Testis (tissue), 5 donors: ENCODE data around the gene NIPBL. TPM values are rescaled to one million over a fixed set of nuclear protein-coding genes. Genes with fewer than 3 reads are reported as not detected.

Experiments
- DNase-seq: peaks from one replicate; pipeline ENCODE4 v3.0.0-alpha.2; 2019
- H3K27ac ChIP-seq, 2 donors: fragments of 200-600 bp; sonication (generic); one replicate each; pipeline ENCODE4 v1.5.1; 2019
- H3K27me3 ChIP-seq: fragments of 200-600 bp; sonication (generic); one replicate; pipeline ENCODE4 v1.5.1; 2019
- H3K36me3 ChIP-seq: fragments of 200-600 bp; sonication (generic); one replicate; pipeline ENCODE4 v1.5.1; 2017; ENCODE audit warnings: low read depth; ENCODE audit errors: missing control alignments
- H3K4me1 ChIP-seq: fragments of 200-600 bp; sonication (generic); one replicate; pipeline ENCODE4 v1.5.1; 2019
- H3K4me3 ChIP-seq, 2 donors: fragments of 200-600 bp; sonication (generic); one replicate each; pipeline ENCODE4 v1.5.1; 2017 to 2019
- H3K9me3 ChIP-seq: fragments of 200-600 bp; sonication (generic); one replicate; pipeline ENCODE4 v1.5.1; 2017
- CTCF ChIP-seq, 3 experiments: fragments of 450-650 bp in 2 of 3; fragments of 200-600 bp in 1 of 3; sonication (generic) in 1 of 3; IDR thresholded peaks; one replicate each; pipeline ENCODE4 v1.5.1; 2016 to 2019; ENCODE audit warnings: antibody characterized with exemption in 3 of 3, mild to moderate bottlenecking in 2 of 3, moderate library complexity in 1 of 3
- POLR2A ChIP-seq: fragments of 450-650 bp; IDR thresholded peaks from one replicate; pipeline ENCODE4 v1.6.1; 2017; ENCODE audit warnings: antibody characterized with exemption, mild to moderate bottlenecking, moderate library complexity
- WGBS, 2 donors: methylation state at CpG; one replicate each; pipeline ENCODE4 v1.1.5; 2018; 5-methylcytosine and 5-hydroxymethylcytosine counted together
- intact Hi-C: fragments of 100-400 bp; cut with DNase I; formaldehyde crosslinking; loops from one replicate; pipeline ENCODE4 v1.15.1; 2023; ENCODE audit warnings: low total_unique reads
- long read RNA-seq, 2 donors: transcript quantifications; one replicate each; lab custom pipeline, GENCODE V29; 2026
- polyA plus RNA-seq: library from polyadenylated mRNA; stranded (reverse); fragments of 350-450 nt; fragmentation: Illumina TruSeq; extraction: RNeasy Lipid Tissue Mini Kit (QIAGEN cat#74804); gene quantifications from one replicate; pipeline ENCODE4 v1.2.3, GENCODE V29; 2014; ENCODE audit warnings: low read depth, low replicate concordance; ENCODE audit not compliant: insufficient read depth
- total RNA-seq, 2 donors: library from RNA; depleted of rRNA; stranded (reverse); fragments of >200 nt; gene quantifications; one replicate each; pipeline ENCODE4 v1.2.3, GENCODE V29; 2016

Gene NIPBL
- total RNA-seq = 10 to 100 TPM; 76.6 to 80.2 TPM
- 13.8 TPM for polyA plus RNA-seq
- long read RNA-seq, donor 1 = 0 reads
- long read RNA-seq, donor 2 = 0 reads

DNA sequence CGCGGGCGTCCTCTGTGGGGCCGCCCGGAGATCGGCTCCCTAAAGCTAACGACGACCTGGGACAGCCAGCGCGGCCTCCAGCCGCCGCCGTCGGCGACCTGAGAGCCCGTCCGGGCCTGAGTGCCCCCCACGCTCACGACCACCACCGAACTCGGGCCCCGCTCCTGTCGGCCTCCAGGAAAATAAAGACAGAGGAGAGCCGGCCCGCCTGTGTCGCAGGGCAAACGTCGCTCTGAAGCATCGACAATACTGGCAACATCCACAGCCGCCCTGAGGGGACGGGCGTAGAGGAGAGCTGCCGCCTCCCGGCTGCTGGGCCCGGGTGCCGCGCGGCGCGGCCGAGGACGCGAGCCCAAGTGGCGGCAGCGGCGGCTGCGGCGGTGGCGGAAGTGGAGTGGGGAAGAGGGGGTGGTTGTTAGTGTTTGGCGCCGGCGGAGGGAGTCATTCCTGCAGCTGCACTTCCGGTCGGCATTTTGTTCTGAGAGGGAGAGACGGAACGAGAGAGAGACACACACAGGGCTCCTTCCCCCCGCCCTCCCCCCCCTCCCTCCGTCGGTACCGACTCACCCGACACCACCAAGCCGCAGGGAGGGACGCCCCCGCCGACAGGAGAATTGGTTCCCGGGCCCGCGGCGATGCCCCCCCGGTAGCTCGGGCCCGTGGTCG, at the start of gene NIPBL:
NIPBL (plus strand) TSS at position 471 of the 666 bp plus-strand sequence. CDS start 76,928 bp downstream, outside the sequence.
- TF ChIP-seq CTCF (IDR thresholded peaks at IDR 0.05) = no peak
- TF ChIP-seq POLR2A = no peak
- peak within 1 kb of the TSS; percentile 99 for H3K27ac ChIP-seq
- H3K4me3 ChIP-seq = peak within 1 kb of the TSS; percentile 90 to 94
- peak; percentile 96 for DNase-seq
- H3K27me3 ChIP-seq = no peaks in the 10 kb centered on the region
- intact Hi-C loops = no loop called here
- no peaks in the 10 kb centered on the region for H3K36me3 ChIP-seq
- H3K9me3 ChIP-seq = no peaks in the 10 kb centered on the region
- H3K4me1 ChIP-seq = peaks cover 12% of the 10 kb centered on the region
- 0 to 1% methylated on average over 8 to 59 of the region's 73 CpGs for WGBS, 2 donors

DNA sequence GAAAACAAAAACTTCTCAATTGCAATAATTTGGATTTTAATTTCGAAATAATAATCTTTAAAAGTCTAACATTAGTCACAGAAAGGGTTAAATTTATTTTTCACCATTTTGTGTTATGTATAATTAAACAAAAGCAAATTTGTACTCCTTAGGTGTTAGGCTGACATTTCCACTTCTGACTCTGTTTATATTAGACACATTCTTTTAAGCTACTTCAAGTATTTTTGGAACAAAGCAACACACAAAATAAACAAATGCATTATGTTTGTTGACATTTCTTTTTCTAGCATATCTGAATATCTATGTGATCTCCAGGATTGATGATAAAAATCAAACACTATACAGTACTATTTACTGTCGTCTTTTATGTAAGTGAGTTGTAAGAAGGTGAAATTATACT, 44.3 kb upstream of the NIPBL start:
- no peak overlapping the region for H3K4me3 ChIP-seq
- no peaks in the 10 kb centered on the region for H3K36me3 ChIP-seq
- intact Hi-C loops = no loop called here
- H3K27me3 ChIP-seq = no peaks in the 10 kb centered on the region
- H3K4me1 ChIP-seq = no peaks in the 10 kb centered on the region
- TF ChIP-seq CTCF (IDR thresholded peaks at IDR 0.05) (no peak), POLR2A (no peak)
- WGBS, 2 donors = 86 to 92% methylated on average over 2 of the region's 2 CpGs
- no peak overlapping the region for H3K27ac ChIP-seq
- DNase-seq = no peak
- no peaks in the 10 kb centered on the region for H3K9me3 ChIP-seq

DNA sequence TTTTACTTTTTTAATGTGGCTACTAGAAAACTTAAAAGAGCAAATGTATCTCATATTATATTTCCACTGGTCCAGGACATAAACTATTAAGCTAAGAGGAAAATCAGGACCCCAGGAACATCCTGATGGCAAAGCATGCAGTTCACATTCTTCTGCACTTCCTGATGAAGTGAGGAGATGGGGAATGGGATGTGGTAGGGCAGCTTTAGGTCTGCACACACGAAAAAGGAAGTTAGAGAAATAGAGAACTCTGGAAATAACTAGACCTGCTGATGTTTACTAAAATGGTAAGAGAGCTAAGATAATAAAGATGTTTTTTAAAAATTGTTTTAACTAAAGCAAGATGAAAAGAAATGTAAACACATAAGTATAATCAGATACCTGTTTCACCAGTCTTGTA, 39.7 kb upstream of the NIPBL start:
- H3K27ac ChIP-seq = no peak overlapping the region
- no peak overlapping the region for H3K4me3 ChIP-seq
- no peak for TF ChIP-seq POLR2A
- TF ChIP-seq CTCF (IDR thresholded peaks at IDR 0.05) = no peak
- no peaks in the 10 kb centered on the region for H3K9me3 ChIP-seq
- no peaks in the 10 kb centered on the region for H3K36me3 ChIP-seq
- intact Hi-C loops = no loop called here
- no peak for DNase-seq
- no peaks in the 10 kb centered on the region for H3K27me3 ChIP-seq
- WGBS, 2 donors = 63 to 67% methylated on average over 1 of the region's 1 CpG
- no peaks in the 10 kb centered on the region for H3K4me1 ChIP-seq

- no peak for TF ChIP-seq CTCF (IDR thresholded peaks at IDR 0.05)
- no peak for TF ChIP-seq POLR2A
- Histone ChIP-seq H3K27ac (no peak overlapping the region), H3K4me3 (no peak overlapping the region), H3K9me3 (no peaks in the 10 kb centered on the region), H3K27me3 (no peaks in the 10 kb centered on the region), H3K4me1 (no peaks in the 10 kb centered on the region), H3K36me3 (no peaks in the 10 kb centered on the region)
- intact Hi-C loops = no loop called here
- WGBS, 2 donors = 89 to 90% methylated on average over 5 of the region's 5 CpGs
- DNase-seq = no peak
Observed at GRCh38 chr5:36839489-36840476, 36.8 kb upstream of the NIPBL start.
